ENCODE data around the gene FGFBP1. TPM values are rescaled to one million over a fixed set of nuclear protein-coding genes. Genes with fewer than 3 reads are reported as not detected.

The FGFBP1 gene
- polyA plus RNA-seq = not detected in 2 replicates

GRCh38 chr4:15938640-15939039, at the start of gene FGFBP1:
TSS of gene FGFBP1 (minus strand) at chr4:15938740. CDS start at chr4:15936632, 2,108 bp downstream.

GRCh38 chr4:15963001-15963451, 24.5 kb upstream of the FGFBP1 start, which contains the start of gene FGFBP2:
TSS of gene FGFBP2 (minus strand) at chr4:15963175. CDS start at chr4:15963129, 46 bp downstream.

Other genes with a start within 250 kb of the FGFBP1 start
- gene BST1, start 235.7 kb downstream of the FGFBP1 start, polyA plus RNA-seq = 0.77 TPM in 1 of 2 replicates, not detected in the other
- not detected in 2 replicates for gene CD38, start 160.4 kb downstream of the FGFBP1 start, polyA plus RNA-seq
- gene FGFBP2, start 24.4 kb upstream of the FGFBP1 start, polyA plus RNA-seq = not detected in 2 replicates
- 1.7 TPM in 1 of 2 replicates, not detected in the other for gene PROM1, start 145.3 kb upstream of the FGFBP1 start, polyA plus RNA-seq

Measured in Purkinje cell (primary cell).